HEK293T (cell line): ENCODE results near the gene ZFPM1.

Source experiments
- CTCF ChIA-PET: fragments of 350-600 bp; formaldehyde crosslinking; extraction: SDS; loops from one replicate; lab custom pipeline; 2021; ENCODE audit warnings: antibody characterized with exemption, inconsistent platforms; lab: Yijun Ruan, JAX
- POLR2A ChIA-PET: fragments of 350-600 bp; formaldehyde crosslinking; extraction: SDS; loops from one replicate; lab custom pipeline; 2020; ENCODE audit warnings: antibody characterized with exemption, inconsistent platforms; lab: Yijun Ruan, JAX
- DNase-seq: peaks from one replicate; pipeline ENCODE4 v3.0.0; 2012; ENCODE audit warnings: mixed read lengths; ENCODE audit errors: extremely low spot score
- ARNT ChIP-seq: fragments of 450-650 bp; IDR thresholded peaks from 2 replicates; pipeline ENCODE4 v1.6.1; 2017; ENCODE audit warnings: mild to moderate bottlenecking
- BHLHE40 ChIP-seq: fragments of 450-650 bp; IDR thresholded peaks from 2 replicates; pipeline ENCODE4 v1.6.1; 2016; ENCODE audit warnings: mild to moderate bottlenecking, moderate library complexity, borderline replicate concordance
- CTBP1 ChIP-seq: fragments of 450-650 bp; IDR thresholded peaks from 2 replicates; pipeline ENCODE4 v1.6.1; 2016; ENCODE audit warnings: borderline replicate concordance
- ELF4 ChIP-seq: fragments of 450-650 bp; IDR thresholded peaks from 2 replicates; pipeline ENCODE4 v1.6.1; 2017; ENCODE audit warnings: antibody characterized with exemption
- FOXA1 ChIP-seq: fragments of 450-650 bp; IDR thresholded peaks from 2 replicates; pipeline ENCODE4 v1.6.1; 2016; ENCODE audit warnings: mild to moderate bottlenecking
- FOXK2 ChIP-seq: fragments of 450-650 bp; IDR thresholded peaks from 2 replicates; pipeline ENCODE4 v1.6.1; 2016; ENCODE audit warnings: mild to moderate bottlenecking
- FOXM1 ChIP-seq: fragments of 450-650 bp; IDR thresholded peaks from 2 replicates; pipeline ENCODE4 v1.6.1; 2017; ENCODE audit warnings: mild to moderate bottlenecking, borderline replicate concordance
- HDGF ChIP-seq: fragments of 450-650 bp; IDR thresholded peaks from 2 replicates; pipeline ENCODE4 v1.6.1; 2017; ENCODE audit warnings: antibody characterized with exemption, borderline replicate concordance
- L3MBTL2 ChIP-seq: fragments of 450-650 bp; conservative IDR thresholded peaks from 2 replicates; pipeline ENCODE4 v1.6.1; 2016; ENCODE audit warnings: mild to moderate bottlenecking
- LEF1 ChIP-seq: fragments of 450-650 bp; IDR thresholded peaks from 2 replicates; pipeline ENCODE4 v1.6.1; 2017; ENCODE audit warnings: mild to moderate bottlenecking, borderline replicate concordance
- NFRKB ChIP-seq: fragments of 450-650 bp; IDR thresholded peaks from 2 replicates; pipeline ENCODE4 v1.6.1; 2016; ENCODE audit warnings: mild to moderate bottlenecking, moderate library complexity
- SP1 ChIP-seq: fragments of 450-650 bp; IDR thresholded peaks from 2 replicates; pipeline ENCODE4 v1.6.1; 2017
- SUZ12 ChIP-seq: fragments of 450-650 bp; IDR thresholded peaks from 2 replicates; pipeline ENCODE4 v1.6.1; 2016; ENCODE audit warnings: mild to moderate bottlenecking
- TARDBP ChIP-seq: fragments of 450-650 bp; IDR thresholded peaks from 2 replicates; pipeline ENCODE4 v1.6.1; 2016
- ZNF384 ChIP-seq: fragments of 450-650 bp; IDR thresholded peaks from 2 replicates; pipeline ENCODE4 v1.6.1; 2016
- TF ChIP-seq, protein P1 (sequence below): fragments of 450-650 bp; IDR thresholded peaks from 2 replicates; pipeline ENCODE4 v1.6.1; 2016

Gene ZFPM1

DNA sequence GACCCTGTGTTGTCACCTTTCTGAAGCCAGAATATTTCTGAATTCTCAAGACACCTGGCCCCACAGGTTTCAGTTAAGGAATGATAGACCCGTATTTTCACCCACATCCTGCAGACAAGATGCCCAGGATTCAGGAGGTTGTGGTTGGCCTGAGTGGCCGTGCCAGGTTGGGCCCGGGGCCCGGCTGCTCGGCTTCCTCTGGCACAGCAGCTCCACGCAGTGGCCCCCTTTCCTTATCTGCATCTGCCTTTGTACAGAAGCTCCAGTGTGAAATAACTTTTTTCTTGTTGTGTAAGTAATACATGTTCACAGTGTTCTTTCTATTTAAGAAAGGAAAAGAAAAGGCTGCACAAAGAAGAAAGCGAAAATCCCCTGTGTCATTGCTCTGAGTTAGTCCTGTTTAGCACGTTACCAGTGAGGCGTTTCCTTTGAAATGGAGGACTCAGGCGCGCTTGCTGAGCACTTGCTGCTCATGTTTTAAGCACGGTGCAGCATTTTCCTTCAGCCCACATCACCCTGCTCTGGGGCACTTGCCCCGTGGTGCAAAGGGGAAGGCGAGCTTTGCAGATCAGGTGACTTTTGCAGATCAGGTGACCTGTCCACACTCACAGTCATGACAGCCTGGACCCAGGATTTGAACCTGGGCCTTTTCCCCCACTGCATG lies 130.0 kb downstream of the ZFPM1 start:
- ChIA-PET POLR2A (no interaction called here), CTCF (no interaction called here)
- TF ChIP-seq FOXK2, result no peak
- no peak for TF ChIP-seq HDGF
- DNase-seq, result no peak

- DNase-seq, result no peak
- TF ChIP-seq FOXK2 (no peak), FOXM1 (no peak), TARDBP (no peak), ZNF384 (no peak), HDGF (no peak), ARNT (no peak), LEF1 (no peak), FOXA1 (no peak), BHLHE40 (no peak), NFRKB (no peak), CTBP1 (no peak), SP1 (no peak), SUZ12 (no peak), L3MBTL2 (no peak), ELF4 (no peak)
- TF ChIP-seq, protein P1, sequence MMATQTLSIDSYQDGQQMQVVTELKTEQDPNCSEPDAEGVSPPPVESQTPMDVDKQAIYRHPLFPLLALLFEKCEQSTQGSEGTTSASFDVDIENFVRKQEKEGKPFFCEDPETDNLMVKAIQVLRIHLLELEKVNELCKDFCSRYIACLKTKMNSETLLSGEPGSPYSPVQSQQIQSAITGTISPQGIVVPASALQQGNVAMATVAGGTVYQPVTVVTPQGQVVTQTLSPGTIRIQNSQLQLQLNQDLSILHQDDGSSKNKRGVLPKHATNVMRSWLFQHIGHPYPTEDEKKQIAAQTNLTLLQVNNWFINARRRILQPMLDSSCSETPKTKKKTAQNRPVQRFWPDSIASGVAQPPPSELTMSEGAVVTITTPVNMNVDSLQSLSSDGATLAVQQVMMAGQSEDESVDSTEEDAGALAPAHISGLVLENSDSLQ, result no peak
- ChIA-PET POLR2A (no interaction called here), CTCF (no interaction called here)
These were observed 131.6 kb downstream of the ZFPM1 start for GRCh38 chr16:88584676-88585075.

- CTCF ChIA-PET, result interaction anchor here (1.1 kb wide), 1 partner anchor 148 kb away, joined by 3 read pairs; no protein-coding TSS in a partner anchor
- TF ChIP-seq ARNT (no peak), ZNF384 (no peak), SUZ12 (no peak), FOXA1 (no peak), ELF4 (no peak), SP1 (no peak), FOXM1 (no peak), BHLHE40 (no peak), LEF1 (no peak), L3MBTL2 (no peak), FOXK2 (no peak)
- no peak for DNase-seq
- POLR2A ChIA-PET, result interaction anchor here (0.9 kb wide), 1 partner anchor 15 kb away, joined by 3 read pairs; the partner anchor contains the start of gene ZC3H18
These were observed 132.2 kb downstream of the ZFPM1 start for GRCh38 chr16:88585269-88585668.

DNA sequence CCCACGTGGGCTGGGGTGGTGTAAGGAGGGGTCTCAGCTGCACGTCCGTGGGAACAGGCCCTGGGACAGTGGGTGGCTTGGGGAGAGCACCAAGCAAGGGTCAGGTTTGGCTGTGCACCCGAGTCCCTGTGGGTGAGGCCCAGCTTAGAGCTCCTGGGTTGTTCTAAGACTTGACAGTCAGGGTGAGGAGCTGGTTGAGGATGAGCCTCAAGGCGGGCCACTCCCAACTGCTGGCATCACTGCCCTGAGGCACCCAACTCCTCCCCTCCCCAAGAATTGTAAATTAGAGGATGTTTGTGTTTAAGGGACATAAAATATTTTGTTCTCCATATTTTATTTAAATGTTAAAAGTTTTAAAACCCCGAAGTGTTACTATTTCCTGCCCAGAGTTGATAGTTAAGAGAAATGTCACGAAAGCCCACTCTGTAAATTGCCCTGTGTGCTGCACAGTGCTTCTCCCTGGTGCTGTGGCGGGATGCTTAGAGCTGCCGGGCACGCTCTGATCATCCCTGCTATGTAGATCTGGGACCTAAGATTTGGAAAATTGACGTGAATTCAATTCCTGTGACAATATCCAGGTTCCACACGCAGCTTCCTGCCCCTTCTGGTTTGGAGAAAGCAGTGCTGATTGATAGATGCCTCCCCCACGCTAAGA lies 133.0 kb downstream of the ZFPM1 start:
- no peak for TF ChIP-seq ARNT
- TF ChIP-seq, protein P1, result no peak
- no peak for TF ChIP-seq HDGF
- no peak for TF ChIP-seq BHLHE40
- no peak for TF ChIP-seq FOXM1
- no peak for TF ChIP-seq FOXK2
- no peak for TF ChIP-seq FOXA1
- no peak for TF ChIP-seq SUZ12
- TF ChIP-seq LEF1, result no peak
- TF ChIP-seq ZNF384, result no peak
- TF ChIP-seq SP1, result no peak
- ChIA-PET CTCF (interaction anchor here (1.1 kb wide), 1 partner anchor 148 kb away, joined by 3 read pairs; no protein-coding TSS in a partner anchor), POLR2A (interaction anchor here (0.9 kb wide), 1 partner anchor 16 kb away, joined by 3 read pairs; the partner anchor contains the start of gene ZC3H18)

More for the DNA sequence above, 133.0 kb downstream of the ZFPM1 start:
- no peak for DNase-seq
